ENCODE results near the gene POLA2. TPM values are rescaled to one million over a fixed set of nuclear protein-coding genes. Genes with fewer than 3 reads are reported as not detected.
"Not testable (repeated sequence)": the region's sequence is repeated elsewhere in the genome, so short reads cannot be mapped to it uniquely, and the experiment has no call there.

Gene POLA2
- total RNA-seq, 1 experiment from 2014 or later, result 27.5 TPM

- no peak for DNase-seq (ENCODE audit: low spot score)
Observed at GRCh38 chr11:65330544-65330943, 68.8 kb downstream of the POLA2 start.

GRCh38 chr11:65332591-65332990 lies 70.8 kb downstream of the POLA2 start:
- not testable (repeated sequence) for DNase-seq (ENCODE audit: low spot score)

- DNase-seq (ENCODE audit: low spot score), result no peak
Observed at GRCh38 chr11:65334696-65335295, 73.0 kb downstream of the POLA2 start.

GRCh38 chr11:65338676-65339075 lies 76.9 kb downstream of the POLA2 start:
- no peak for DNase-seq (ENCODE audit: low spot score)

GRCh38 chr11:65340226-65340625 lies 78.5 kb downstream of the POLA2 start:
- DNase-seq (ENCODE audit: low spot score), result no peak

GRCh38 chr11:65341856-65342255 lies 80.1 kb downstream of the POLA2 start:
- no peak for DNase-seq (ENCODE audit: low spot score)

Other genes with a start within 250 kb of the POLA2 start
- gene ARL2, start 247.8 kb upstream of the POLA2 start, total RNA-seq (2014; rRNA removed; shearing (Covaris generic)), result 103 and 104 TPM in 2 replicates
- gene SNX15, start 234.5 kb upstream of the POLA2 start, total RNA-seq (2014; rRNA removed; shearing (Covaris generic)), result 26.5 and 36.1 TPM in 2 replicates
- 52.4 and 52.5 TPM in 2 replicates for gene SAC3D1, start 220.8 kb upstream of the POLA2 start, total RNA-seq (2014; rRNA removed; shearing (Covaris generic))
- 0.08 and 1.9 TPM in 2 replicates for gene NAALADL1, start 203.4 kb upstream of the POLA2 start, total RNA-seq (2014; rRNA removed; shearing (Covaris generic))
- gene CDCA5, start 177.9 kb upstream of the POLA2 start, total RNA-seq (2014; rRNA removed; shearing (Covaris generic)), result 66.1 and 72.1 TPM in 2 replicates
- gene ZFPL1, start 177.7 kb upstream of the POLA2 start, total RNA-seq (2014; rRNA removed; shearing (Covaris generic)), result 124 and 128 TPM in 2 replicates
- 549 and 628 TPM in 2 replicates for gene VPS51, start 165.7 kb upstream of the POLA2 start, total RNA-seq (2014; rRNA removed; shearing (Covaris generic))
- 84.4 and 113 TPM in 2 replicates for gene TM7SF2, start 150.1 kb upstream of the POLA2 start, total RNA-seq (2014; rRNA removed; shearing (Covaris generic))
- gene ZNHIT2, start 144.3 kb upstream of the POLA2 start, total RNA-seq (2014; rRNA removed; shearing (Covaris generic)), result 104 and 115 TPM in 2 replicates
- gene FAU, start 139.8 kb upstream of the POLA2 start, total RNA-seq (2014; rRNA removed; shearing (Covaris generic)), result 835 and 863 TPM in 2 replicates
- gene MRPL49, start 139.6 kb upstream of the POLA2 start, total RNA-seq (2014; rRNA removed; shearing (Covaris generic)), result 153 and 200 TPM in 2 replicates
- 21.7 and 32.1 TPM in 2 replicates for gene SYVN1, start 127.4 kb upstream of the POLA2 start, total RNA-seq (2014; rRNA removed; shearing (Covaris generic))
- not detected in 2 replicates for gene SPDYC, start 91.7 kb upstream of the POLA2 start, total RNA-seq (2014; rRNA removed; shearing (Covaris generic))
- 594 and 654 TPM in 2 replicates for gene CAPN1, start 80.0 kb upstream of the POLA2 start, total RNA-seq (2014; rRNA removed; shearing (Covaris generic))
- gene CDC42EP2, start 52.9 kb downstream of the POLA2 start, total RNA-seq (2014; rRNA removed; shearing (Covaris generic)), result 30.9 and 36.5 TPM in 2 replicates
- gene DPF2, start 71.9 kb downstream of the POLA2 start, total RNA-seq (2014; rRNA removed; shearing (Covaris generic)), result 28.8 and 30.2 TPM in 2 replicates
- 2.9 and 3.0 TPM in 2 replicates for gene TIGD3, start 92.8 kb downstream of the POLA2 start, total RNA-seq (2014; rRNA removed; shearing (Covaris generic))
- 5.8 and 8.8 TPM in 2 replicates for gene SLC25A45, start 120.7 kb downstream of the POLA2 start, total RNA-seq (2014; rRNA removed; shearing (Covaris generic))
- 102 and 106 TPM in 2 replicates for gene FRMD8, start 124.7 kb downstream of the POLA2 start, total RNA-seq (2014; rRNA removed; shearing (Covaris generic))
- gene NEAT1, start 160.8 kb downstream of the POLA2 start, total RNA-seq (2014; rRNA removed; shearing (Covaris generic)), result 50.1 and 61.5 TPM in 2 replicates
- gene MALAT1, start 237.1 kb downstream of the POLA2 start, total RNA-seq (2014; rRNA removed; shearing (Covaris generic)), result 1,827 and 2,040 TPM in 2 replicates

All from HT-29 (cell line).